Breast epithelium (tissue), 4 donors: ENCODE results near the gene RBBP8NL. TPM values are rescaled to one million over a fixed set of nuclear protein-coding genes. Genes with fewer than 3 reads are reported as not detected.

ENCODE experiments used
- DNase-seq, 2 donors: peaks; one replicate each; pipeline ENCODE4 v3.0.0-alpha.2; 2019; ENCODE audit warnings: low spot score in 2 of 2
- H3K27ac ChIP-seq, 2 donors: fragments of 200-600 bp; sonication (generic) in 1 of 2; one replicate each; pipeline ENCODE4 v1.5.1; 2016 to 2019; ENCODE audit warnings: mild to moderate bottlenecking in 1 of 2
- H3K27me3 ChIP-seq, 2 donors: fragments of 200-600 bp; sonication (generic) in 1 of 2; one replicate each; pipeline versions ENCODE4 v1.5.1 to v1.6.0; 2017 to 2019; ENCODE audit warnings: control low read depth in 1 of 2, mild to moderate bottlenecking in 1 of 2
- H3K36me3 ChIP-seq: fragments of 200-600 bp; one replicate; pipeline ENCODE4 v1.5.1; 2019
- H3K4me1 ChIP-seq, 2 donors: fragments of 200-600 bp; sonication (generic); one replicate each; pipeline ENCODE4 v1.5.1; 2016 to 2019; ENCODE audit warnings: control low read depth in 1 of 2
- H3K4me3 ChIP-seq, 3 donors: fragments of 200-600 bp; sonication (generic); 1 replicate in 2 of 3; 2 replicates in 1 of 3; pipeline ENCODE4 v1.5.1; 2016 to 2019; ENCODE audit warnings: mild to moderate bottlenecking in 3 of 3, moderate library complexity in 2 of 3
- H3K9me3 ChIP-seq, 2 donors: fragments of 200-600 bp; sonication (generic) in 1 of 2; one replicate each; pipeline ENCODE4 v1.5.1; 2016 to 2019; ENCODE audit warnings: control low read depth in 1 of 2
- POLR2A ChIP-seq: fragments of 450-650 bp; IDR thresholded peaks from one replicate; pipeline ENCODE4 v1.6.1; 2016; ENCODE audit warnings: antibody characterized with exemption, mild to moderate bottlenecking, moderate library complexity
- POLR2AphosphoS5 ChIP-seq, 3 donors: sonication (generic); formaldehyde crosslinking; IDR thresholded peaks; one replicate each; pipeline ENCODE4 v1.6.1; 2017; ENCODE audit warnings: antibody characterized with exemption in 3 of 3
- intact Hi-C: fragments of 100-400 bp; cut with DNase I; formaldehyde crosslinking; loops from one replicate; pipeline ENCODE4 v1.15.1; 2023; ENCODE audit warnings: low total_unique reads
- total RNA-seq, 3 donors: library from RNA; depleted of rRNA; stranded (reverse); fragments of >200 nt; gene quantifications; one replicate each; pipeline ENCODE4 v1.1.0, GENCODE V29; 2016
- TF ChIP-seq, protein P1 (sequence below), 3 donors: fragments of 450-650 bp; IDR thresholded peaks; one replicate each; pipeline ENCODE4 v1.5.1; 2016 to 2017; ENCODE audit warnings: antibody characterized with exemption in 3 of 3, mild to moderate bottlenecking in 3 of 3, moderate library complexity in 3 of 3

RBBP8NL gene
- total RNA-seq, 3 donors from 2014 or later = 2.0 to 4.0 TPM; not detected in 1

DNA sequence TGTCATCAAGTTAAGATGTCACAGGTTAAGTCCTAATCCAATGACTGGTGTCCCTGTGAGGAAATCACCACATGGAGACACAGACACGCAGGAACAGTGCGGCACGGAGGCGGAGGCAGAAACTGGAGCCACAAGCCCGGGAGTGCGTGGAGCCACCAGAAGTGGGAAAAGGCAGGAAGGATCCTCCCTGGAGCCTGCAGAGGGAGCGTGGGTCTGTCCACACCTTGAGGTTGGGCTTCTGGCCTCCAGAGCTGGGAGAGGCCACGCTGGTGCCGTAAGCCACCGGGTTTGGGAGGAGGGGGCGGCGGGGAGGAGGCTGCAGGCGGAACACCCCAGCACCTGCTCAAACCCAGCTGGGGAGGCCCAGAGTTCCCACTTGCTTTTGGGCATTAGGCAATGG is 24.0 kb downstream of the RBBP8NL start:
- no peak overlapping the region for H3K27ac ChIP-seq
- TF ChIP-seq, protein P1, sequence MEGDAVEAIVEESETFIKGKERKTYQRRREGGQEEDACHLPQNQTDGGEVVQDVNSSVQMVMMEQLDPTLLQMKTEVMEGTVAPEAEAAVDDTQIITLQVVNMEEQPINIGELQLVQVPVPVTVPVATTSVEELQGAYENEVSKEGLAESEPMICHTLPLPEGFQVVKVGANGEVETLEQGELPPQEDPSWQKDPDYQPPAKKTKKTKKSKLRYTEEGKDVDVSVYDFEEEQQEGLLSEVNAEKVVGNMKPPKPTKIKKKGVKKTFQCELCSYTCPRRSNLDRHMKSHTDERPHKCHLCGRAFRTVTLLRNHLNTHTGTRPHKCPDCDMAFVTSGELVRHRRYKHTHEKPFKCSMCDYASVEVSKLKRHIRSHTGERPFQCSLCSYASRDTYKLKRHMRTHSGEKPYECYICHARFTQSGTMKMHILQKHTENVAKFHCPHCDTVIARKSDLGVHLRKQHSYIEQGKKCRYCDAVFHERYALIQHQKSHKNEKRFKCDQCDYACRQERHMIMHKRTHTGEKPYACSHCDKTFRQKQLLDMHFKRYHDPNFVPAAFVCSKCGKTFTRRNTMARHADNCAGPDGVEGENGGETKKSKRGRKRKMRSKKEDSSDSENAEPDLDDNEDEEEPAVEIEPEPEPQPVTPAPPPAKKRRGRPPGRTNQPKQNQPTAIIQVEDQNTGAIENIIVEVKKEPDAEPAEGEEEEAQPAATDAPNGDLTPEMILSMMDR (IDR thresholded peaks at IDR 0.05) = no peak
- TF ChIP-seq POLR2AphosphoS5 (IDR thresholded peaks at IDR 0.05) (no peak), POLR2A (no peak)
- H3K36me3 ChIP-seq = no peaks in the 10 kb centered on the region
- no peaks in the 10 kb centered on the region for H3K27me3 ChIP-seq
- intact Hi-C loops = no loop called here
- H3K4me1 ChIP-seq = peaks cover 11 to 12% of the 10 kb centered on the region in 2 donors
- DNase-seq = no peak
- no peaks in the 10 kb centered on the region for H3K9me3 ChIP-seq
- H3K4me3 ChIP-seq = no peak overlapping the region

DNA sequence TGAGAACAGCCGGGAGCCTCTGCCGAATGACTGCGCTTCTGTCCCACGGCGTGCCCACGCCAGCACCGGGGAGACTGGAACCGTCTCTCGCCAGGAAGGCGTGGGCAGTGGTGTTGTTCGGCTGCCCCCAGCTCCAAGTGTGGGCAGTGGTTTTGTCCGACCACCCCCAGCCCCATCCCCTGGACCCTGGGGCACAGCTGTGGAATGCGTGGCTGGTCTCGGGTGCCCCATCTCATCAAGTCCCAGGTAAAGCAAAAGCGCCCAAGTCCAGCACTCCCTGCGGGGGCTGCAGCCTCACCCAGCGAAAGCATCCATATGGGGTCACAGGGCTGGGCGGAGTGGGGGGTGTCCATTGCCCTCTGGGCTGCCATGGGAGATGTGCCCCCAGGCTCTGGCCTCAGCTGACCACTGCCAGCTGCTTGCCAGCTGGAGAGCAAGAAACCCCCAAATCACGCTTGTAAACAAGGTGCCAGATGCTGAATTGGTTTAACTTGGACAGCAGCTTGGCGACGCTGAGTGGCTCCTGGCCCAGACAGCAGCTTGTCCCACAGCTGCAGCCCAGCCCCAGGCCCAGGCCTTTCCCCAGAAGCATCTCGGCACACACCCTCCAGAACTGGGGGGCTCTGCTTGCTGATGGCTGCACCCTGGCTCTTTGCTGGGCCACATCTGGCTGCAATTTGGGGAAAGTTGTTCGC is 24.7 kb downstream of the RBBP8NL start:
- Histone ChIP-seq H3K4me1 (peaks cover 10 to 12% of the 10 kb centered on the region in 2 donors), H3K9me3 (no peaks in the 10 kb centered on the region), H3K36me3 (no peaks in the 10 kb centered on the region), H3K4me3 (no peak overlapping the region), H3K27ac (no peak overlapping the region), H3K27me3 (no peaks in the 10 kb centered on the region)
- TF ChIP-seq POLR2AphosphoS5 (IDR thresholded peaks at IDR 0.05) = no peak
- no peak for TF ChIP-seq POLR2A
- TF ChIP-seq, protein P1 (IDR thresholded peaks at IDR 0.05) = no peak
- DNase-seq = no peak
- intact Hi-C loops = no loop called here

DNA sequence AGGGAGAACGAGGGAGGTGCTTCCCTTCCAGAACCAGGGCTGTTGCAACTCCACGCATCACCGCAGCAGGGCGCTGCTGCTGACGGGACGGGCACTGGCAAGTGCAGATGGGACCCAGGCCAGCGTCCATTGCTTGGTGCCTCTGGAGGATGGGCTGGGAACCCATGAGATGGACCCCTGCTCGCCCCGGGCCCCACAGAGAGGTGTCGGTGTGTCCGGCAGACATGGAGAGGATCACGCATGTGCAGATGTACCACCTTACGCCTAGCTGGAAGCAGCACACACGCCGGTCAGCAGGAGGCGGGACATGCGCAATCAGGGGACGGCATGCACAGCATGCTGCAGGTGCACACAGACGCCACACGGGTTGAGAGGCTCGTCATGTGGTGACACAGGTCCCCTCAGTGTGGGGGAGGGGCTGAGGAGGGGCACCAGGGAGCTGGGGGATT is 26.0 kb downstream of the RBBP8NL start:
- no peaks in the 10 kb centered on the region for H3K36me3 ChIP-seq
- TF ChIP-seq POLR2AphosphoS5 (IDR thresholded peaks at IDR 0.05) = no peak
- TF ChIP-seq POLR2A = no peak
- TF ChIP-seq, protein P1 (IDR thresholded peaks at IDR 0.05) = no peak
- intact Hi-C loops = no loop called here
- no peaks in the 10 kb centered on the region for H3K27me3 ChIP-seq
- H3K4me1 ChIP-seq = peaks cover 7 to 11% of the 10 kb centered on the region in 2 donors
- DNase-seq = no peak
- no peaks in the 10 kb centered on the region for H3K9me3 ChIP-seq
- no peak overlapping the region for H3K4me3 ChIP-seq
- no peak overlapping the region for H3K27ac ChIP-seq

DNA sequence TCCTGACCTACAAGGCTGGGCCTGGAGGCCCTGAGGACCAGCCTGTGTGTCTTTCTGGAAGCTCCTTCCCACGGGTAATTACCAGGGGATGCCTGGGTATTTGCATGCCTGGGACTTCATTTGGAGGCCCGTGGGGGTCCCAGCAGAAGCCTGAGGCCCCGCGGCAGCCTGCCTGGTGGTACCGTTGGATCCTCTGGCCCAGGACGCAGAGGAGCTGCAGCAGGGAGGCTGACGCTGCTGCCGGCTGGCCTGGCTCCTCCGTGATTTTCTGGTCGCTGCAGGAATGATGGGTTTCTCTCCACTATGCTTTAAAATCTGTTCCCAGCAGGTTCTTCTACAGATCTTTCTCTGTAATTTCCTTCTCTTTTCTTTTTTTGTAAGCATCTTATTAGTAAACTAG is 26.8 kb downstream of the RBBP8NL start:
- Histone ChIP-seq H3K27me3 (no peaks in the 10 kb centered on the region), H3K9me3 (no peaks in the 10 kb centered on the region), H3K4me3 (no peak overlapping the region), H3K4me1 (peaks cover 3 to 5% of the 10 kb centered on the region in 2 donors), H3K36me3 (no peaks in the 10 kb centered on the region), H3K27ac (no peak overlapping the region)
- DNase-seq = no peak
- intact Hi-C loops = no loop called here
- TF ChIP-seq, protein P1 (IDR thresholded peaks at IDR 0.05) = no peak
- no peak for TF ChIP-seq POLR2A
- TF ChIP-seq POLR2AphosphoS5 (IDR thresholded peaks at IDR 0.05) = no peak

DNA sequence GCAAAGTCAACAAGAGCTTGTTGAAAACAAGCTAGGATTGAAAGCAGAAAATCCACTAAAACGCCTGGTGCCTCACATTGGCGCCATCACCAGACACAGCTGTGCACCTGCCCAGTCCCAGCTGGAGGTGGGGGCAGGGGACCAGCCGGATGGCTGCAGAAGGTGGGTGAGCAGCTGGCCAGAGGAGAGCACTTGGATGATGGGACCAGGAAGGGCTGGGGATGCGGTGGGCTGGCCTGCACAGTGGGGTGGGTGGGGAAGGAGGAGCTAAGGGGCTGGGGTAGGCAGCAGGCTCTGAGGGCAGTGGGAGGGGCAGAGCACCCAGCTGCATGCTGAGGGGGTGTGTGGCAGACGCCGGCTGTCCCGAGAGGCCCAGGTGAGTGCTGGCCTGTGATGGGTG is 27.3 kb downstream of the RBBP8NL start:
- intact Hi-C loops = no loop called here
- no peak overlapping the region for H3K4me3 ChIP-seq
- TF ChIP-seq, protein P1 (IDR thresholded peaks at IDR 0.05) = no peak
- TF ChIP-seq POLR2A = no peak
- no peak overlapping the region for H3K27ac ChIP-seq
- no peaks in the 10 kb centered on the region for H3K36me3 ChIP-seq
- H3K27me3 ChIP-seq = no peaks in the 10 kb centered on the region
- H3K4me1 ChIP-seq = no peaks in the 10 kb centered on the region
- no peaks in the 10 kb centered on the region for H3K9me3 ChIP-seq
- no peak for DNase-seq
